Activated naive CD4-positive, alpha-beta T cell treated with anti-CD3 and anti-CD28 coated beads, Interleukin-2, amount 50 U/mL, for 24 hours (primary cell): Measurements from ENCODE around the gene KCNC1.

ENCODE experiments used
- H3K27ac Mint-ChIP-seq: one replicate; pipeline ENCODE4 v1.8.0; 2021; ENCODE audit warnings: mild to moderate bottlenecking, mixed read lengths
- H3K27me3 Mint-ChIP-seq: one replicate; pipeline ENCODE4 v1.8.0; 2021; ENCODE audit warnings: mixed read lengths
- H3K36me3 Mint-ChIP-seq: one replicate; pipeline ENCODE4 v1.8.0; 2021; ENCODE audit warnings: mixed read lengths
- H3K4me1 Mint-ChIP-seq: one replicate; pipeline ENCODE4 v1.8.0; 2021; ENCODE audit warnings: mixed read lengths
- H3K4me3 Mint-ChIP-seq: one replicate; pipeline ENCODE4 v1.8.0; 2021; ENCODE audit warnings: mild to moderate bottlenecking, mixed read lengths
- H3K9me3 Mint-ChIP-seq: one replicate; pipeline ENCODE4 v1.8.0; 2021; ENCODE audit warnings: mixed read lengths

Gene KCNC1

DNA sequence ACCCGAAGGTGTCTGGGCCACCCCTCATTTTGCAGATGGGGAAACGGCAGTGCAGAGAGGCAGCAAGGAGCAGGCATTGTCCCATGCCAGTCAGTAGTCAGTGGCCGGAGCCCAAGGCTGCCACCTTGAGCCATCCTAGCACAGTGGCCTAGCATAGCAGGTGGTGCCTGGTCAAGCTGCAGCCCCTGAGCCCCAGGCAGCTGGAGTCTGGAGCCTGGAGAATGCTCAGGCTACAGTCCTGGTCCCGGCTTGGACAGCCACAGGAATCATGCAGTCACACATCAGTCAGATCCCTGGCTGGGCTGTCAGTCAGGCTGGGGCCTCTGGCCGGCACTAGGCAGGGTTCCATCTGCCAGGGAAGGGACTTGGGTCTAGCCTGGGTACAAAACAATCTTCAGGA, 18.6 kb downstream of the KCNC1 start:
- Mint-ChIP-seq H3K36me3 (no peaks in the 10 kb centered on the region), H3K4me3 (no peak overlapping the region), H3K4me1 (no peaks in the 10 kb centered on the region), H3K27ac (no peak overlapping the region), H3K27me3 (peaks cover 5% of the 10 kb centered on the region), H3K9me3 (no peaks in the 10 kb centered on the region)

- H3K36me3 Mint-ChIP-seq, result no peaks in the 10 kb centered on the region
- H3K27me3 Mint-ChIP-seq, result peaks cover 5% of the 10 kb centered on the region
- H3K27ac Mint-ChIP-seq, result no peak overlapping the region
- no peak overlapping the region for H3K4me3 Mint-ChIP-seq
- no peaks in the 10 kb centered on the region for H3K9me3 Mint-ChIP-seq
- no peaks in the 10 kb centered on the region for H3K4me1 Mint-ChIP-seq
These were observed 19.1 kb downstream of the KCNC1 start for GRCh38 chr11:17753641-17754040.

GRCh38 chr11:17755891-17756290, 21.3 kb downstream of the KCNC1 start:
- H3K4me3 Mint-ChIP-seq, result no peak overlapping the region
- no peaks in the 10 kb centered on the region for H3K9me3 Mint-ChIP-seq
- H3K4me1 Mint-ChIP-seq, result no peaks in the 10 kb centered on the region

GRCh38 chr11:17760102-17761029, 25.8 kb downstream of the KCNC1 start:
- no peak overlapping the region for H3K27ac Mint-ChIP-seq
- H3K4me3 Mint-ChIP-seq, result no peak overlapping the region
- H3K9me3 Mint-ChIP-seq, result no peaks in the 10 kb centered on the region
- H3K36me3 Mint-ChIP-seq, result no peaks in the 10 kb centered on the region
- H3K4me1 Mint-ChIP-seq, result no peaks in the 10 kb centered on the region
- H3K27me3 Mint-ChIP-seq, result no peaks in the 10 kb centered on the region

More at GRCh38 chr11:17755891-17756290, 21.3 kb downstream of the KCNC1 start:
- H3K27me3 Mint-ChIP-seq, result peaks cover 5% of the 10 kb centered on the region
- no peak overlapping the region for H3K27ac Mint-ChIP-seq
- H3K36me3 Mint-ChIP-seq, result no peaks in the 10 kb centered on the region

DNA sequence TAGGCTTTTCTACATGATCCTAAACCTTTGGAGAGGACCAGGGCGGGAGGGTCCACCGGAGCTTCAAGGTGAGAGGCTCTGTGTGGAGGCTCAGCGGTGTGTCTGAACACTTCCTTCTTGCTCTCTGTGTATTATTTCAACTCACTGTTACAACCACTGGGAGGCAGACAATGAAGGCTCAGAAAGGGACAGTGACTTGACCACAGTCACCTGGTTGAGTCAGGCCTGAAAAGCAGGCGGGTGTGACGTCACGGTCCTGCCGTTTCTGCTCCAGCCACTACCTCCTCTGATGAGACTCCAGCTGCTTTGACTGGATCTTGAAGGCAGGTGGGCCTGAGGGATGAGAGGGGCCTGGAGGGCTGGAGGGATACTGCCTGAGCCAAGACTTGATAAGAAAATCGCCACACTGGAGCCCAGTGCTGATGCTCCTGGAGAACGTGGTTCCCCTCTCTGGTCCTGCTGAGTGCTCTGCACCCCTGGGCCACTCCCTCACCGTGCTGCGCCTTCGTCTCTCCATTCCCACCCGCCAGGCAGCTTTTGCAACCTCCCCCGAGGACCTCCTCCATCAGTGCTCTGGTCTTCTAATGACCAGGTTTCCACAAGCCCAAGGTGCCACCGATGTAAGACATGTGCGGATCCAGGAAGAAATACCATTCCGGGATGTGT, 27.9 kb downstream of the KCNC1 start:
- no peak overlapping the region for H3K27ac Mint-ChIP-seq
- no peaks in the 10 kb centered on the region for H3K36me3 Mint-ChIP-seq
- H3K27me3 Mint-ChIP-seq, result no peaks in the 10 kb centered on the region
- no peaks in the 10 kb centered on the region for H3K4me1 Mint-ChIP-seq
- no peaks in the 10 kb centered on the region for H3K9me3 Mint-ChIP-seq
- H3K4me3 Mint-ChIP-seq, result no peak overlapping the region

GRCh38 chr11:17763244-17763643, 28.7 kb downstream of the KCNC1 start:
- no peaks in the 10 kb centered on the region for H3K36me3 Mint-ChIP-seq
- no peak overlapping the region for H3K4me3 Mint-ChIP-seq
- H3K9me3 Mint-ChIP-seq, result no peaks in the 10 kb centered on the region
- no peaks in the 10 kb centered on the region for H3K4me1 Mint-ChIP-seq
- H3K27ac Mint-ChIP-seq, result no peak overlapping the region
- H3K27me3 Mint-ChIP-seq, result no peaks in the 10 kb centered on the region

DNA sequence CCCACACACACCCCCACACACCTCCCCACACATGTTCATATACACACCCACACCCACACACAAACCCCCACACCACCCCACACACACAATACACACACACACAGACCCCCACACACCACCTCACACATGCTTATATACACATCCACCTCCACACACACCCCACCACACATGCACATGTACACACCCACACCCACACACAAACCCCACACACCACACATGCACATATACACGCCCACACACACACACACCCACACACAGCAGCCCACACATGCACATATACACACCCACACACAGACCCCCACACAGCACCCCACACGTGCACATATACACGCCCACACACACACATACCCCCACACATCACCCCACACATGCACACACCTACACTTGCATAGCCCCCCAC, 29.1 kb downstream of the KCNC1 start:
- Mint-ChIP-seq H3K27me3 (no peaks in the 10 kb centered on the region), H3K4me1 (no peaks in the 10 kb centered on the region), H3K9me3 (no peaks in the 10 kb centered on the region), H3K27ac (no peak overlapping the region), H3K4me3 (no peak overlapping the region), H3K36me3 (no peaks in the 10 kb centered on the region)

DNA sequence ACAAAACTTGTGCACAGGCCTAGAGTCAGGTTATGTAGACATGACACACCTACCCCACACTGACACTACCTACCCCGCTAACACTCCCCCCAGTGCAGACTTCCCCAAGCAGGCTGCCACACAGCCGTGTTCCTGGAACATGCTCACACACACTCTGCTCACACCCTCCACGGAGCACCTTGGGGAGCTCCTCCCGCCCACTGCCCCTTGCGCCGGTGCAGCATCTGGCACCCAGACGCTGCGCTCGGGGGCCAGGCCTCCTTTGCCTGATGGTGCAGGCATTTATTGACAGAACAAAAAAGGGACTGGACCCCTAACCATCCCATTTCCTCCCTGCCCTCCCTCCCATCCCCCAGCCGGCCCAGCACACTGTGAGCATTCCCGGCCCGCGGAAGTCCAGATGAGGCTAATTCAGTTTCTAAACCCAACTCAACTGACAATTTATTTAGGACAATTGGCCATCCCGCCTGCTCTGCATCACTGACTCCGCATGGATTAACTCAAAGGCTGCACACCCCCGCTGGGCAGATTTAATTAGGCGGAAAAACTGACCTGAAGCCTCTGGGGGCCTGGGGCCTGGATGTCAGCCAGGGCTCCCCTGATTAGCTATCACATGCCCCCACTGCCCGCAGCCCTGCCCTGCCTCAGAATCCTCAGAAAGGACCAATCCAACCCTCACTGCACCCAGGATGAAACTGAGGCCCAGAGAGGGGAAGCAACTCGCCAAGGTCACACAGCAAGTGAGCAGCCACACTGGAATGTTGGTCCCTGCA, 30.1 kb downstream of the KCNC1 start:
- Mint-ChIP-seq H3K27ac (no peak overlapping the region), H3K9me3 (no peaks in the 10 kb centered on the region), H3K4me1 (no peaks in the 10 kb centered on the region), H3K36me3 (no peaks in the 10 kb centered on the region), H3K4me3 (no peak overlapping the region), H3K27me3 (no peaks in the 10 kb centered on the region)

- H3K4me3 Mint-ChIP-seq, result no peak overlapping the region
- H3K36me3 Mint-ChIP-seq, result no peaks in the 10 kb centered on the region
- no peaks in the 10 kb centered on the region for H3K9me3 Mint-ChIP-seq
- no peaks in the 10 kb centered on the region for H3K4me1 Mint-ChIP-seq
- H3K27me3 Mint-ChIP-seq, result no peaks in the 10 kb centered on the region
- no peak overlapping the region for H3K27ac Mint-ChIP-seq
These were observed 30.9 kb downstream of the KCNC1 start for GRCh38 chr11:17765356-17766072.

- Mint-ChIP-seq H3K9me3 (no peaks in the 10 kb centered on the region), H3K27ac (no peak overlapping the region), H3K4me3 (no peak overlapping the region), H3K27me3 (no peaks in the 10 kb centered on the region), H3K36me3 (no peaks in the 10 kb centered on the region), H3K4me1 (no peaks in the 10 kb centered on the region)
These were observed 31.4 kb downstream of the KCNC1 start for GRCh38 chr11:17766073-17766359.

- Mint-ChIP-seq H3K27me3 (no peaks in the 10 kb centered on the region), H3K36me3 (no peaks in the 10 kb centered on the region), H3K4me3 (no peak overlapping the region), H3K27ac (no peak overlapping the region), H3K9me3 (no peaks in the 10 kb centered on the region), H3K4me1 (no peaks in the 10 kb centered on the region)
These were observed 32.0 kb downstream of the KCNC1 start for GRCh38 chr11:17766590-17766989.

DNA sequence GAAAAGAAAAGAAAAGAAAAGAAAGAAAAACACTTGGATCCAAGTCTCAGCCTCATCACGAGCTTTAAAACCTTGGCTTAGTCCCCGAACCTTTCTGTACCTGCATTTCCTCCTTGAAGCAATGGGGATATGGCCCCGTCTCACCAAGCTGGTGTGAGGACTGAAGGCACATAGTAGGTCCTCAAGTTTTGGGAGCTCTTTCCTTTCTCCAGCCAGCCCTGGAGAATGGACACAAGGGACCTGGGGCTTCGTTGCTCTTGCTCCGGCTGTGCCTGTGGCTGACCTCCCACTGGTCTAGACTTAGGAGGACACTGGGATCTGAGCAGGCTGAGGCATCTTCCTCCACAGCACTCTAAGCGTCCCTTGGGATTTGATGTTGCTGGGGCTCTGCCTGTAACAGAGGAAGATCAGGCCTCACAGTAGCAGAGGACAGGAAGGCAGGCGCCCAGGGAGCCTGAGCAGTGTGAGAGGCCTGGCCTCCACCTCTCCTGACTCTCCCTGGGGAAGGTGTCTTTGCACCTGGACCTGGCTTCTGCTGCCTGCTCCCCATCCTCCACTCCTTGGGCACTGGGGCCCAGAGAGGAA, 32.8 kb downstream of the KCNC1 start:
- H3K27ac Mint-ChIP-seq, result no peak overlapping the region
- no peaks in the 10 kb centered on the region for H3K36me3 Mint-ChIP-seq
- H3K4me3 Mint-ChIP-seq, result no peak overlapping the region

DNA sequence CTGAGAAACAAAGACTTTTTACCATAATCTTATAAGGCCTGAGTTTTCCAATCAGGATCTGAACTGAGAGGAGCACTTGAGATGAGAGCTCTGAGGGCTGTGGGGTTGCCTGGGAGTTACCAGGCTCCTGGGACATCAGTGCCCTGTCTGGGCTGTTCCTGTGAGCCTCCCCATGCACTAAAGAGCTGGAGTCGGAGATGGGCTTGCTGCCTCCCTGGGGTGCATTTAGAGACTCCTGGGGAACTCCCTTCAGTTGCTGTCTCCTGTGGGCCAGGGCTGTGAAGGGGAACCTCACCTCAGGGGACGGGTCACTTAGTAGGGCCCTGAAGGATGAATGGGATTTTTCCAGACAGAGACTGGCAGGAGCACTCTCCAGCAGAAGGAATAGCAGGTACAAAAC, 33.3 kb downstream of the KCNC1 start:
- no peak overlapping the region for H3K27ac Mint-ChIP-seq
- H3K4me3 Mint-ChIP-seq, result no peak overlapping the region
- H3K4me1 Mint-ChIP-seq, result no peaks in the 10 kb centered on the region
- H3K9me3 Mint-ChIP-seq, result no peaks in the 10 kb centered on the region
- H3K36me3 Mint-ChIP-seq, result no peaks in the 10 kb centered on the region
- no peaks in the 10 kb centered on the region for H3K27me3 Mint-ChIP-seq

More for the DNA sequence above, 32.8 kb downstream of the KCNC1 start:
- H3K4me1 Mint-ChIP-seq, result no peaks in the 10 kb centered on the region
- no peaks in the 10 kb centered on the region for H3K27me3 Mint-ChIP-seq
- no peaks in the 10 kb centered on the region for H3K9me3 Mint-ChIP-seq

DNA sequence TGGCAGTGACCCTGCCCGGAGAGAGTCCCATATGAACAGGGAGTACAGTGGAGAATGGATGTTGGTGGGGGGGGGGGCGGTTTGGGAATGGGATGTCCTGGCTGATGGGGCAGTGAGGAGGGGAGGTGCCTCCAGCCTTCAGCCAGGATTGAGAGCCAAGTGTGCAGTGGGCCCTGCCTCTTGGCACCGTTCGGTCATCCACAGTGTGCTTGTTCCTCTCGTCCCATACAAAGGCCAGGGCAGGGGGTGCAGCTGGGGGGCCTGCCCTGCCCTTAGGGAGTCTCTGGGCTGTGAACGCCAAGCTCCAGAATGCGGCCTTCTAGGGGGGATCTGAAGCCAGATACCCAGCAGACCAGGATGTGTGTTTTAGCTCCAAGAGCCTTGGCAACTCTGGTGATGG, 34.0 kb downstream of the KCNC1 start:
- no peaks in the 10 kb centered on the region for H3K9me3 Mint-ChIP-seq
- H3K36me3 Mint-ChIP-seq, result no peaks in the 10 kb centered on the region
- H3K27me3 Mint-ChIP-seq, result no peaks in the 10 kb centered on the region
- H3K4me1 Mint-ChIP-seq, result no peaks in the 10 kb centered on the region
- H3K4me3 Mint-ChIP-seq, result no peak overlapping the region
- no peak overlapping the region for H3K27ac Mint-ChIP-seq

- Mint-ChIP-seq H3K27me3 (no peaks in the 10 kb centered on the region), H3K36me3 (no peaks in the 10 kb centered on the region), H3K27ac (no peak overlapping the region), H3K9me3 (no peaks in the 10 kb centered on the region), H3K4me3 (no peak overlapping the region), H3K4me1 (no peaks in the 10 kb centered on the region)
These were observed 34.6 kb downstream of the KCNC1 start for GRCh38 chr11:17769218-17769617.
